ENCODE data around the gene TRIM39. TPM values are rescaled to one million over a fixed set of nuclear protein-coding genes. Genes with fewer than 3 reads are reported as not detected.
A peak's percentile ranks its signal among the peaks of the same experiment; 100 is the strongest.

Gene TRIM39
- total and polyA plus RNA-seq, 2 of the 13 experiments (the other 11 are each of a cell fraction or from before 2014, with no cell fraction given), result 7.7 to 14.6 TPM

GRCh38 chr6:30344868-30345671 is 18.3 kb downstream of the TRIM39 start, which contains the start of gene RPP21 (continued):
- TF ChIP-seq ZIK1 (CRISPR knock-in tag; IDR thresholded peaks at IDR 0.05; ENCODE audit: borderline replicate concordance, low read depth), result peak; percentile 84; the same call in 1 of the 2 replicates
- TF ChIP-seq ZNF503 (CRISPR knock-in tag; IDR thresholded peaks at IDR 0.05), result peak; percentile 87
- TF ChIP-seq SNAPC5 (CRISPR knock-in tag; IDR thresholded peaks at IDR 0.05; ENCODE audit: borderline replicate concordance), result peak; percentile 91; the same call in 1 of the 2 replicates
- TF ChIP-seq PAWR (CRISPR knock-in tag; IDR thresholded peaks at IDR 0.05; ENCODE audit: borderline replicate concordance), result no peak
- peak; percentile 92; the same call in 1 of the 2 replicates for TF ChIP-seq ZNF83 (CRISPR knock-in tag; IDR thresholded peaks at IDR 0.05; ENCODE audit: borderline replicate concordance)
- no peak for TF ChIP-seq ZNF576 (CRISPR knock-in tag; IDR thresholded peaks at IDR 0.05)
- TF ChIP-seq ATF6 (CRISPR knock-in tag; conservative IDR thresholded peaks at IDR 0.05), result peak; percentile 82; the same call in 1 of the 2 replicates
- peak; percentile 92 for TF ChIP-seq ZNF335 (CRISPR knock-in tag; IDR thresholded peaks at IDR 0.05)
- no peak; the same call in 1 of the 2 replicates for TF ChIP-seq ZSCAN22 (CRISPR knock-in tag; IDR thresholded peaks at IDR 0.05)
- peak; percentile 88; the same call in 1 of the 2 replicates for TF ChIP-seq HBP1 (CRISPR knock-in tag; IDR thresholded peaks at IDR 0.05; ENCODE audit: low read depth)
- TF ChIP-seq ZNF20 (CRISPR knock-in tag; IDR thresholded peaks at IDR 0.05), result no peak
- TF ChIP-seq ZNF260 (CRISPR knock-in tag; IDR thresholded peaks at IDR 0.05; ENCODE audit: borderline replicate concordance, low read depth), result no peak
- TF ChIP-seq DZIP1 (CRISPR knock-in tag; IDR thresholded peaks at IDR 0.05), result peak; percentile 96
- TF ChIP-seq ZZZ3 (CRISPR knock-in tag; IDR thresholded peaks at IDR 0.05; ENCODE audit: borderline replicate concordance), result peak; percentile 59; the same call in 1 of the 2 replicates
- peak; percentile 85; the same call in 1 of the 2 replicates for TF ChIP-seq ELK4 (CRISPR knock-in tag; IDR thresholded peaks at IDR 0.05; ENCODE audit: borderline replicate concordance)
- TF ChIP-seq NCOR1 (IDR thresholded peaks at IDR 0.05; ENCODE audit: borderline replicate concordance, low read length), result no peak
- no peak for TF ChIP-seq TCF12 (IDR thresholded peaks at IDR 0.05)
- TF ChIP-seq TCF12 (CRISPR knock-in tag; IDR thresholded peaks at IDR 0.05), result 0 out of 2 replicates have a peak, but pooled peaks have one; percentile 28
